Keratinocyte (primary cell): Measurements from ENCODE around the gene RASSF1. TPM values are rescaled to one million over a fixed set of nuclear protein-coding genes. Genes with fewer than 3 reads are reported as not detected.
A peak's percentile ranks its signal among the peaks of the same experiment; 100 is the strongest.

Experiments used
- DNase-seq: peaks from one replicate; pipeline ENCODE4 v3.0.0-alpha.2; 2011; ENCODE audit warnings: low read depth, missing footprints, low spot score
- FAIRE-seq: peaks from 2 replicates; lab custom pipeline; 2011; peaks lifted over from hg19 to GRCh38; lab: Jason Lieb, UNC
- H2AFZ ChIP-seq: 2 replicates; pipeline ENCODE4 v1.6.0; 2012; ENCODE audit warnings: low read length, control low read depth, inconsistent platforms; ENCODE audit not compliant: control insufficient read depth
- H3K27ac ChIP-seq: 2 replicates; pipeline ENCODE4 v1.5.1; 2011; ENCODE audit warnings: low read length; ENCODE audit not compliant: control insufficient read depth, insufficient read depth
- H3K27me3 ChIP-seq: 3 replicates; pipeline ENCODE4 v1.6.0; 2011; ENCODE audit warnings: low read length; ENCODE audit not compliant: control insufficient read depth, insufficient read depth; ENCODE audit errors: extremely low read depth
- H3K36me3 ChIP-seq, 2 experiments: 2 replicates in 1 of 2; 3 replicates in 1 of 2; pipeline ENCODE4 v1.5.1; 2011; ENCODE audit warnings: low read length in 2 of 2, mild to moderate bottlenecking in 1 of 2; ENCODE audit not compliant: control insufficient read depth in 2 of 2, insufficient read depth in 2 of 2; ENCODE audit errors: extremely low read depth in 1 of 2
- H3K4me1 ChIP-seq: 3 replicates; pipeline ENCODE4 v1.5.1; 2011; ENCODE audit warnings: low read length; ENCODE audit not compliant: control insufficient read depth, insufficient read depth; ENCODE audit errors: extremely low read depth
- H3K4me2 ChIP-seq: 3 replicates; pipeline ENCODE4 v1.6.0; 2011; ENCODE audit warnings: low read depth, low read length; ENCODE audit not compliant: control insufficient read depth, insufficient read depth; ENCODE audit errors: extremely low read depth
- H3K4me3 ChIP-seq, 3 experiments: fragments of 200-600 bp in 1 of 3; sonication (generic) in 1 of 3; 2 replicates in 2 of 3; 3 replicates in 1 of 3; pipeline ENCODE4 v1.5.1; 2011 to 2016; ENCODE audit warnings: low read length in 3 of 3, mild to moderate bottlenecking in 3 of 3, control low read depth in 2 of 3, inconsistent platforms in 1 of 3, low read depth in 1 of 3, mixed read lengths in 1 of 3, mixed run types in 1 of 3, moderate library complexity in 1 of 3; ENCODE audit not compliant: control insufficient read depth in 2 of 3, insufficient read depth in 2 of 3; ENCODE audit errors: extremely low read depth in 1 of 3
- H3K79me2 ChIP-seq: 2 replicates; pipeline ENCODE4 v1.6.0; 2012; ENCODE audit warnings: low read length; ENCODE audit not compliant: control insufficient read depth, insufficient read depth
- H3K9ac ChIP-seq: 3 replicates; pipeline ENCODE4 v1.6.0; 2011; ENCODE audit warnings: low read length; ENCODE audit not compliant: control insufficient read depth, insufficient read depth; ENCODE audit errors: extremely low read depth
- H3K9me1 ChIP-seq: 3 replicates; pipeline ENCODE4 v1.6.0; 2011; ENCODE audit warnings: low read length; ENCODE audit not compliant: control insufficient read depth, insufficient read depth; ENCODE audit errors: extremely low read depth
- H3K9me3 ChIP-seq: 2 replicates; pipeline ENCODE4 v1.5.1; 2012; ENCODE audit warnings: low read depth, low read length; ENCODE audit not compliant: control insufficient read depth
- H4K20me1 ChIP-seq: 3 replicates; pipeline ENCODE4 v1.6.0; 2011; ENCODE audit warnings: low read length; ENCODE audit not compliant: control insufficient read depth, insufficient read depth; ENCODE audit errors: extremely low read depth
- CTCF ChIP-seq, 3 experiments: IDR thresholded peaks in 1 of 3; conservative IDR thresholded peaks in 1 of 3; optimal IDR thresholded peaks in 1 of 3; 2 replicates in 2 of 3; 3 replicates in 1 of 3; pipeline versions ENCODE3 to v1.5.1; 2011; ENCODE audit warnings: low read length in 3 of 3, mild to moderate bottlenecking in 3 of 3, moderate library complexity in 2 of 3, control low read depth in 1 of 3, inconsistent platforms in 1 of 3; ENCODE audit not compliant: insufficient read depth in 2 of 3; ENCODE audit errors: extremely low read depth in 1 of 3
- EZH2 ChIP-seq: IDR thresholded peaks from one replicate; pipeline ENCODE4 v1.6.1; 2012; ENCODE audit warnings: inconsistent platforms, mild to moderate bottlenecking, low read length, moderate library complexity
- dilution Hi-C: fragments of 300-500 bp; cut with MboI; formaldehyde crosslinking; loops from one replicate; pipeline ENCODE4 v1.7.0; 2020; ENCODE audit warnings: low sequenced_read_pairs; ENCODE audit not compliant: extremely low pct_ligation_motif_present
- polyA plus RNA-seq, 5 experiments: library from polyadenylated mRNA; depleted of rRNA in 3 of 5; stranded (reverse) in 3 of 5; stranded (forward) in 1 of 5; unstranded in 1 of 5; fragments of >200 nt; gene quantifications; 1 replicate in 1 of 5; 2 replicates in 3 of 5; 3 replicates in 1 of 5; pipeline versions ENCODE4 v1.2.1 to v1.2.3, GENCODE V29; 2011 to 2012; ENCODE audit warnings: missing spikeins in 2 of 5, low read depth in 1 of 5, low replicate concordance in 1 of 5

Gene RASSF1
- polyA plus RNA-seq, 1 donor (not counting 4 experiments of a cell fraction or from before 2014, with no cell fraction given), result 28.5 TPM

GRCh38 chr3:50303013-50303815 lies 37.4 kb downstream of the RASSF1 start, which contains the start of gene HYAL1:
Gene HYAL1 (minus strand): TSS chr3:50303574. CDS start chr3:50302956, 618 bp downstream.
- Histone ChIP-seq H3K4me1 (peaks cover 36% of the 10 kb centered on the region), H3K9me3 (no peaks in the 10 kb centered on the region), H3K4me2 (peak within 1 kb of the TSS; percentile 37), H3K27me3 (no peaks in the 10 kb centered on the region), H2AFZ (no peak within 1 kb of the TSS), H3K4me3 (peak within 1 kb of the TSS in 2 of 3 experiments; percentile 11 to 14), H3K9me1 (peaks cover 3% of the 10 kb centered on the region), H3K36me3 (no peaks in the 10 kb centered on the region), H4K20me1 (no peaks in the 10 kb centered on the region), H3K9ac (peak within 1 kb of the TSS; percentile 41), H3K79me2 (peaks cover 8% of the 10 kb centered on the region), H3K27ac (peak within 1 kb of the TSS; percentile 60)
- FAIRE-seq (peak; percentile 13), DNase-seq (no peak)
- dilution Hi-C loops, result no loop called here
- TF ChIP-seq CTCF (optimal IDR thresholded peaks at IDR 0.05 in 1 of 3, IDR thresholded peaks at IDR 0.05 in 1 of 3, conservative IDR thresholded peaks at IDR 0.05 in 1 of 3; ENCODE audit: extremely low read depth in 1 of 3, insufficient read depth in 2 of 3, low read length in 3 of 3), result peak in 2 of 3 experiments; percentile 12 to 26
- TF ChIP-seq EZH2, result no peak

DNA sequence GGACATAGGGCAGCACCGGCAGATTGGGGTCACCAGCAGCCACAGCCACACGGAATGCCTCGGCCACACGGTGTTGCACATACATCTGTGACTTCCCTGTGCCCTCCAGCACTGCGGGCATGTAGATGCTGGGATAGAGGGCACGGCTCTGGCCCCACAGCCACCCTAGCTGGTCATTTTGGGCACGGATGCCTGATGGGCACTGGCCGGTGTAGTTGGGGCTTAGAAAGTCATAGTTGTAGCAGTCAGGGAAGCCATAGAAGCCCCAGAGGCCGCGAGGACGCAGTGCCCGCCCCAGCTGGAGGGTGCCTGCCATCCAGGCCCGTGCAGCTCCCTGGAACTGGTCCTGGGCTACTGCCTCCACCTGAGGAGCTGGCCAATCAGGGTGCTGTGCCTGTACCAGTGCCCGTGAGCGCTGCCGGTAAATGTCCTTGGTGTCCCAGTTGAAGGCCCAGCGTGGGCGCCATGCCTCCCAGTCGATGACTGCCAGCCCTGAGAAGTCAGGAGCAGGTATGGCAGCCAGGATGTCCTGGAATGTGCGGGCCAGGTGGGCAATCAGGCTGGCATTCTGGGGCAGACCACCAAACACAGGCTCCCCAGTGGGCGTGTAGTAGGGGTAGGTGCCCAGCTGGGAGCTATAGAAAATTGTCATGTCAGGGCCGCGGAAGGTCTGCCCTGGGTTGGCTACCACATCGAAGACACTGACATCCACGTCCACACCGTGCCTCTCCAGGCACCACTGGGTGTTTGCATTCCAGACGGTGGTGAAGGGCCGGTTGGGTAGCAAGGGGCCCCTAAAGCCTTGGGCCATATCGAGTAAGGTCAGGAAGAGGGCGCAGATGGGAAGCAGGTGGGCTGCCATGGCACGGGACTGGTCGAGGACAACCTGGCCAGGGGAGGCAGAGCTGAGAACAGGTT lies 38.3 kb downstream of the RASSF1 start:
- H4K20me1 ChIP-seq, result no peaks in the 10 kb centered on the region
- dilution Hi-C loops, result no loop called here
- H3K36me3 ChIP-seq, result no peaks in the 10 kb centered on the region
- H3K79me2 ChIP-seq, result peaks cover 9% of the 10 kb centered on the region
- no peak for TF ChIP-seq EZH2
- no peak overlapping the region for H2AFZ ChIP-seq
- no peak overlapping the region for H3K9ac ChIP-seq
- DNase-seq (no peak), FAIRE-seq (no peak)
- no peaks in the 10 kb centered on the region for H3K27me3 ChIP-seq
- peaks cover 39% of the 10 kb centered on the region for H3K4me1 ChIP-seq
- peaks cover 5% of the 10 kb centered on the region for H3K9me1 ChIP-seq
- H3K9me3 ChIP-seq, result no peaks in the 10 kb centered on the region
- no peak overlapping the region for H3K4me3 ChIP-seq
- peak overlapping the region; percentile 60 for H3K27ac ChIP-seq
- peak overlapping the region; percentile 37 for H3K4me2 ChIP-seq
